ENCODE results near the gene CLEC12A.
A peak's percentile ranks its signal among the peaks of the same experiment; 100 is the strongest.

The CLEC12A gene

DNA sequence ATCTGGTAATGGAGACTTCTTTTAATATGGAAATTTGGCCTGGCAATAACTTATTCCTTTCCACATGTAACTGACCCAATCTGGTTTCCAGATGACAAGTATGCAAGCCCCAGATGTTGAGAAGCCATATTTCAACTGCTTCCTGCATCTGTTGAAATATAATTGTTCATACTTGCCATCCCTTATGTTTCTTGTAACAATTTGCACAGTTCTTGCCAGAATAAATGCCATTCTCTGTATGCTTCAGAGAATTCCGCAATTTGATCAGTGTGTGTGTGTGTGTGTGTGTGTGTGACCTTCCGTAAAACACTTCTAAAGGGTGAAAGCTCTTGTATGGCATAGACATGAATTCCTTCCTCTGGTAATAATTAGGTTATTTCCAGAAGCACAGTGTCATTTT, 37.3 kb upstream of the CLEC12A start:
- TF ChIP-seq, protein P1, sequence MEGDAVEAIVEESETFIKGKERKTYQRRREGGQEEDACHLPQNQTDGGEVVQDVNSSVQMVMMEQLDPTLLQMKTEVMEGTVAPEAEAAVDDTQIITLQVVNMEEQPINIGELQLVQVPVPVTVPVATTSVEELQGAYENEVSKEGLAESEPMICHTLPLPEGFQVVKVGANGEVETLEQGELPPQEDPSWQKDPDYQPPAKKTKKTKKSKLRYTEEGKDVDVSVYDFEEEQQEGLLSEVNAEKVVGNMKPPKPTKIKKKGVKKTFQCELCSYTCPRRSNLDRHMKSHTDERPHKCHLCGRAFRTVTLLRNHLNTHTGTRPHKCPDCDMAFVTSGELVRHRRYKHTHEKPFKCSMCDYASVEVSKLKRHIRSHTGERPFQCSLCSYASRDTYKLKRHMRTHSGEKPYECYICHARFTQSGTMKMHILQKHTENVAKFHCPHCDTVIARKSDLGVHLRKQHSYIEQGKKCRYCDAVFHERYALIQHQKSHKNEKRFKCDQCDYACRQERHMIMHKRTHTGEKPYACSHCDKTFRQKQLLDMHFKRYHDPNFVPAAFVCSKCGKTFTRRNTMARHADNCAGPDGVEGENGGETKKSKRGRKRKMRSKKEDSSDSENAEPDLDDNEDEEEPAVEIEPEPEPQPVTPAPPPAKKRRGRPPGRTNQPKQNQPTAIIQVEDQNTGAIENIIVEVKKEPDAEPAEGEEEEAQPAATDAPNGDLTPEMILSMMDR (IDR thresholded peaks at IDR 0.05; ENCODE audit: insufficient read depth, low read depth, low read length, missing control alignments) = no peak
- DNase-seq (ENCODE audit: low read depth) = no peak
- H3K4me3 ChIP-seq (ENCODE audit: low read depth, low read length) = no peak overlapping the region

DNA sequence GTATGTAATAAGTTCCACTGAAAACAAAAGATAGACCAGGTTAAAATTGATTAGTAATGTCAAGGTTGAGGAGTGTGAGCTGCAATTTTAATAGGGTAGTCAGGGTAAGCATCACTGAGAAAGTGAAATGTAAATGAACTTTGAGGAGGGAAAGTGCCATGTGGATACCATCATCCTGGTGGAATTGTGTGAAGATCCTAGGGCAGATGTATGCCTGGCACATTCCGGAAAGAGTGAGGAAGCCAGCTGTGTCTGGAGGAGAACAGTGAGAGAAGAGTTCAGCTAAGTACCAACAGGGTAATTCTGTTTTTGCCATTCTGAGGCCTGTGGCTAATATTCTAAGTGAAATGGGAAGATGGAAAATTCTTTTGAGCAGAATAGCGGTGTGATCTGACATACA, 36.2 kb upstream of the CLEC12A start:
- no peak overlapping the region for H3K4me3 ChIP-seq (ENCODE audit: low read depth, low read length)
- TF ChIP-seq, protein P1 (IDR thresholded peaks at IDR 0.05; ENCODE audit: insufficient read depth, low read depth, low read length, missing control alignments) = no peak
- no peak for DNase-seq (ENCODE audit: low read depth)

DNA sequence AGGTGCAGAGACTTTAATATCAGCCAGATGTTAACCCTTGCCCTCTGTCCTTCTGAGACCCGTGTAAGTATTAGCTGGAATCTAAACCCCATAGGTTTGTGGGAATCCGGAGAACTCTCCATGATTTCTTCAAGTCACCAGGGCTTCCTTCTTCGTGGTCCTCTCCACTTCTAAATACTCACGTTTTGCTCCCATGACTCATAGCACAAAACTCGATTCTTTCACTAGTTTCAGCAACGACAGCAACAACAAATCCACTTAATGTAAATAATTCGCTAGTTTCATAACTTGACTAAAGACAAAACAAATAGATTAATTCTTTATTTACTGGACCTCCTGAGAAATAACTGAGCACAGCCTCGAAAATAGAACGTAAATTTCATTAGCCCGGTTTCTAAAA, 34.6 kb upstream of the CLEC12A start:
- no peak overlapping the region for H3K4me3 ChIP-seq (ENCODE audit: low read depth, low read length)
- DNase-seq (ENCODE audit: low read depth) = no peak
- TF ChIP-seq, protein P1 (IDR thresholded peaks at IDR 0.05; ENCODE audit: insufficient read depth, low read depth, low read length, missing control alignments) = no peak

DNA sequence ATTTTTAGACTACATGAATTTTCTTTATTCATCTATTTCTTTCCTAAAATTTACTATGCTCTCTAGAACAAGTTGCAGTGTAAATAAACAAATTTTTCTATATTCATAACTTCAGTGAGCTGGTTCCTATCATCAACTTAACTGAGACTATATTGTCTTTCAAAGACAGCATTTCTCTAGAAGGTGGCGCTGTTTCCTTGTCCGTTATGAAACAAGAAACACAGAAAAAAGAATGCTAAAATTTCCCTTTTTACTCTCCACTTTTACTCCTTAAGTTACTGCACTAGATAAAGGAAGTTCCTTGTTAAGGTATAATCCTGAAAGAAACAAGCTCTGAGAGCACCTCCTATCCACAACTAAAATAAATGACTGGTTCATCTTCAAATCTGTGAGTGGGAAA, 30.8 kb upstream of the CLEC12A start:
- TF ChIP-seq, protein P1 (IDR thresholded peaks at IDR 0.05; ENCODE audit: insufficient read depth, low read depth, low read length, missing control alignments) = peak; percentile 35
- DNase-seq (ENCODE audit: low read depth) = peak; percentile 44
- H3K4me3 ChIP-seq (ENCODE audit: low read depth, low read length) = no peak overlapping the region

DNA sequence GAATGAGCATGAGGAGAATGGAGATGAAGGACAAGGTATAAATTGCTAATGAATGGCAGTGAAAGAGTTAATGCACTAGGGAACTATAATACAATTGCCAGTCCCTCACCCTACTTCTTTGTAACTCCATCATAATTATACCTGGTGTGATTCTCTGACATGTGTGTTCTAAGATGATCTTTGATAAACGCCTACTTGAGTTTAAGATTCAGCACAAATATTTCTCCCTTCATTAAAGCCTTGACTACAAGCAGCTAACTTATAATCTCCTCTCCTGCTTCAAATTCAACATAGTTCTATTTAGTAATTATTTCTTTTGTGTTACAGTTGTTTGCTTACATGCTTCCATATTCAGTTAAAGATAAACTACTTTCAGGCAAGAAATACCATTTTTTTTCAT, 29.4 kb upstream of the CLEC12A start:
- H3K4me3 ChIP-seq (ENCODE audit: low read depth, low read length) = no peak overlapping the region
- TF ChIP-seq, protein P1 (IDR thresholded peaks at IDR 0.05; ENCODE audit: insufficient read depth, low read depth, low read length, missing control alignments) = no peak
- no peak for DNase-seq (ENCODE audit: low read depth)

DNA sequence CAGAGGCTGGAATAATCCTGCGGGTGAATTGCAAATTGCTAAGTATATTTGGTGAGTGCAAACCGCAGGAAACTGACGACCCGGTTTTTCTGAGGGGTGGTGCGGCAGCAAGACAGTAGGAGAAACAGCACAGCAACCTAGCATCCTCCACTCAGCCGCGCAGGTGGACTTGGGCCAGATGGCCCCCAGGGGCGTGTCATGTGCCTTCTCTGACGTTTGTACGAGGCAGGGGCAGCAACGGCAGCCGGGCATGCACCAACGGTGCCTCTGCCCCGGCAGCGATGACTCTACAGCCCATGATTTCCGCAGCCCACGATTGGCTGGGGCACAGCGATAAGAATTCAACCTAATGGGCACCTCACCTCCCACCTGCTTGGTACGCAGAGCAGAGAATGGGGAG, 28.0 kb upstream of the CLEC12A start:
- TF ChIP-seq, protein P1 (IDR thresholded peaks at IDR 0.05; ENCODE audit: insufficient read depth, low read depth, low read length, missing control alignments) = no peak
- DNase-seq (ENCODE audit: low read depth) = no peak
- no peak overlapping the region for H3K4me3 ChIP-seq (ENCODE audit: low read depth, low read length)

DNA sequence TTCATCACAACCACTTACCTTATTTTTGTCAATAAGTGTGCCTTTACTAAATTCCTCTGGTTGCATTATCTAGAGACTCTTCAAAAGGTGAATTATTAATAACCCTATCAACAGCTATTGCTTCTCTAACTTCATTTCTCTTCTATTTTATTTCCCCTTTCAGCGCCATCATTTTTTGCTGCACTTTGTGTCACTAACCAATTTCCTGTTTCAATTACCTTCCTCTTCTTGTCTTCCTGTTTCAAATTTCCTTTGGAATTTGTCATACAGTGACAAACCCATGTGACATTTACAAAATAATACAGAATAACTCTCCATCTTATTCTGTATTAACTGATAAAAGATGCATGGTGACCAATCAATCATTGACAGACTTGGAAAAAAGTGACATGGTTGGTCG, 26.8 kb upstream of the CLEC12A start:
- H3K4me3 ChIP-seq (ENCODE audit: low read depth, low read length) = no peak overlapping the region
- TF ChIP-seq, protein P1 (IDR thresholded peaks at IDR 0.05; ENCODE audit: insufficient read depth, low read depth, low read length, missing control alignments) = no peak
- no peak for DNase-seq (ENCODE audit: low read depth)

All from GM12865 (cell line).